ENCODE data around the gene MAGEA2.
"Not testable (repeated sequence)": the region's sequence is repeated elsewhere in the genome, so short reads cannot be mapped to it uniquely, and the experiment has no call there.

MAGEA2 gene

GRCh38 chrX:152706500-152706899 lies 47.1 kb downstream of the MAGEA2 start:
- DNase-seq (ENCODE audit: low spot score) = not testable (repeated sequence)

DNA sequence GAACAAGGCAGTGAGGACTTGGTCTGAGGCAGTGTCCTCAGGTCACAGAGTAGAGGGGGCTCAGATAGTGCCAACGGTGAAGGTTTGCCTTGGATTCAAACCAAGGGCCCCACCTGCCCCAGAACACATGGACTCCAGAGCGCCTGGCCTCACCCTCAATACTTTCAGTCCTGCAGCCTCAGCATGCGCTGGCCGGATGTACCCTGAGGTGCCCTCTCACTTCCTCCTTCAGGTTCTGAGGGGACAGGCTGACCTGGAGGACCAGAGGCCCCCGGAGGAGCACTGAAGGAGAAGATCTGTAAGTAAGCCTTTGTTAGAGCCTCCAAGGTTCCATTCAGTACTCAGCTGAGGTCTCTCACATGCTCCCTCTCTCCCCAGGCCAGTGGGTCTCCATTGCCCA lies 53.3 kb downstream of the MAGEA2 start:
- not testable (repeated sequence) for DNase-seq (ENCODE audit: low spot score)
